Spleen (tissue), 3 donors: ENCODE results near the gene MZF1.

Experiments used
- POLR2A ChIP-seq, 3 donors: fragments of 450-650 bp; IDR thresholded peaks; one replicate each; pipeline ENCODE4 v1.5.1; 2017; ENCODE audit warnings: antibody characterized with exemption in 3 of 3, mild to moderate bottlenecking in 1 of 3
- POLR2AphosphoS5 ChIP-seq, 3 donors: sonication (generic); formaldehyde crosslinking; IDR thresholded peaks; one replicate each; pipeline ENCODE4 v1.5.1; 2017; ENCODE audit warnings: antibody characterized with exemption in 3 of 3

DNA sequence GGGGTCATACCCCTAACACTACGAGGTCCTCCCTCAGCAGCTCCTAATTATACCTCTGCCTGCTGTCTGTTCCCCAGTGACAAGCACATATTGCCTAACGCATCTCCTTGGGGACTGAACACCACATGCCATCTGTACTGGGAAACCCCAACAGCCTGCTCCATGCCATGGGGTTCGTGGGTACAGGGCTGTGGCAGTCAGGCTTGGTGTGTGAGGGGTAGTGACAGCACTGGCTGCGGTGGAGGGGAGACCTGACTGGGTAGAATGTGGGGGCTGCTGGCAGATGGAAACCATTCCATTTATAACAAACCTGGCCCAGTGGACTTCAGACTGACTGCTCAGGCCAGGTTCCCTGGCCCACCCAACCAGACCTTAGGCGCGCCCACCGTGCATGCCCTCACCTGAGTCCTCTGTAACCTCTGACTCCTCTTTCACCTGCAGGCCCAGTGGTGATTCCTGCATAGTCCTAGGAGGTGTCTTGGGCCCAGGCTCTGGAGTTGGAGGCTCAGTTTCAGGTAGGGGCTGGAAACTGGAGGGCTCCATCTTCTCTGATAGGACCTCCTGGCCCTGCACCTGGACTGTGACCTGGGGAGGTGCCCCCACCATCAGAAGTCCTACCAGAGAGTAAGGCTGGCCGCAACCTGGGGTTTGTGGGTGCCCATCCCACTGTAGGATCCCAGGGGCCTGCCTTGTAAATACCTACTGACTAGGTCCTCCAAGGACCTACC, 3.0 kb downstream of the MZF1 start:
- TF ChIP-seq POLR2A (IDR thresholded peaks at IDR 0.05) (no peak), POLR2AphosphoS5 (IDR thresholded peaks at IDR 0.05) (no peak)
